ENCODE data around the gene ADARB2.

DNA sequence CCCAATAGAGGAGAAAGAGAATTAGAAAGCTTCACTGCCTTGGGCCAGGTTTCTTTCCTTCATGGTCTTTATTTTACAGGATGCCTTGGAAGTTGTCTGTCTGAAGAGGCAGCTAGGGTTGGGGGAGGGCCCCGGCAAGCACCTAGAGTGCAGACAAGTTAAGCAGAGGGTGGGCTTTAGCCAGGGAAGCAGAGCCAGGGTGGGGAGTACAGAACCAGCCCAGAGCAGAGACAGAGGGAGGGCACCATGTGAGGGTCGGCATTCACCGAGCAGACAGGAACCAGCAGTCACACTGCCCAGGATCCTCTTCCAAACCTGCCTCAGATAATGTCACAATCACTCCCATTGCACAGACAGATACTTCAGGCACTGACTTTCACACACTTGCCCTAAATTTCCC is 75.9 kb downstream of the ADARB2 start:
- no peak for TF ChIP-seq POLR2A (IDR thresholded peaks at IDR 0.05)
- TF ChIP-seq, protein P1, sequence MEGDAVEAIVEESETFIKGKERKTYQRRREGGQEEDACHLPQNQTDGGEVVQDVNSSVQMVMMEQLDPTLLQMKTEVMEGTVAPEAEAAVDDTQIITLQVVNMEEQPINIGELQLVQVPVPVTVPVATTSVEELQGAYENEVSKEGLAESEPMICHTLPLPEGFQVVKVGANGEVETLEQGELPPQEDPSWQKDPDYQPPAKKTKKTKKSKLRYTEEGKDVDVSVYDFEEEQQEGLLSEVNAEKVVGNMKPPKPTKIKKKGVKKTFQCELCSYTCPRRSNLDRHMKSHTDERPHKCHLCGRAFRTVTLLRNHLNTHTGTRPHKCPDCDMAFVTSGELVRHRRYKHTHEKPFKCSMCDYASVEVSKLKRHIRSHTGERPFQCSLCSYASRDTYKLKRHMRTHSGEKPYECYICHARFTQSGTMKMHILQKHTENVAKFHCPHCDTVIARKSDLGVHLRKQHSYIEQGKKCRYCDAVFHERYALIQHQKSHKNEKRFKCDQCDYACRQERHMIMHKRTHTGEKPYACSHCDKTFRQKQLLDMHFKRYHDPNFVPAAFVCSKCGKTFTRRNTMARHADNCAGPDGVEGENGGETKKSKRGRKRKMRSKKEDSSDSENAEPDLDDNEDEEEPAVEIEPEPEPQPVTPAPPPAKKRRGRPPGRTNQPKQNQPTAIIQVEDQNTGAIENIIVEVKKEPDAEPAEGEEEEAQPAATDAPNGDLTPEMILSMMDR (IDR thresholded peaks at IDR 0.05), result no peak

Measured in suprapubic skin (tissue), 3 donors.